Neural crest cell (in vitro differentiated cells): ENCODE data around the gene CMSS1. TPM values are rescaled to one million over a fixed set of nuclear protein-coding genes. Genes with fewer than 3 reads are reported as not detected.

Source experiments
- DNase-seq: peaks from one replicate; pipeline ENCODE4 v3.0.0; 2021; ENCODE audit warnings: low read depth, mixed read lengths, low spot score
- H3K27ac Mint-ChIP-seq: one replicate; pipeline ENCODE4 v1.8.0; 2021; ENCODE audit warnings: mild to moderate bottlenecking, mixed read lengths; ENCODE audit not compliant: unreplicated experiment
- H3K27me3 Mint-ChIP-seq: 2 replicates; pipeline ENCODE4 v1.8.0; 2021; ENCODE audit warnings: low read depth, mild to moderate bottlenecking, mixed read lengths
- H3K36me3 Mint-ChIP-seq: 2 replicates; pipeline ENCODE4 v1.8.0; 2021; ENCODE audit warnings: low read depth, mild to moderate bottlenecking, mixed read lengths
- H3K4me1 Mint-ChIP-seq: 2 replicates; pipeline ENCODE4 v1.8.0; 2021; ENCODE audit warnings: mixed read lengths
- H3K4me3 Mint-ChIP-seq: one replicate; pipeline ENCODE4 v1.8.0; 2021; ENCODE audit warnings: mild to moderate bottlenecking, mixed read lengths
- H3K9me3 Mint-ChIP-seq: 2 replicates; pipeline ENCODE4 v1.8.0; 2021; ENCODE audit warnings: mixed read lengths
- CTCF ChIP-seq: fragments of 200-600 bp; sonication (generic); conservative IDR thresholded peaks from 2 replicates; pipeline ENCODE4 v1.5.0; 2021; ENCODE audit warnings: antibody characterized with exemption, mild to moderate bottlenecking
- total RNA-seq: library from RNA; stranded (reverse); gene quantifications from 2 replicates; pipeline ENCODE4 v1.2.1, GENCODE V29; 2021

The CMSS1 gene
- total RNA-seq, 1 donor from 2014 or later, result 60.9 TPM

DNA sequence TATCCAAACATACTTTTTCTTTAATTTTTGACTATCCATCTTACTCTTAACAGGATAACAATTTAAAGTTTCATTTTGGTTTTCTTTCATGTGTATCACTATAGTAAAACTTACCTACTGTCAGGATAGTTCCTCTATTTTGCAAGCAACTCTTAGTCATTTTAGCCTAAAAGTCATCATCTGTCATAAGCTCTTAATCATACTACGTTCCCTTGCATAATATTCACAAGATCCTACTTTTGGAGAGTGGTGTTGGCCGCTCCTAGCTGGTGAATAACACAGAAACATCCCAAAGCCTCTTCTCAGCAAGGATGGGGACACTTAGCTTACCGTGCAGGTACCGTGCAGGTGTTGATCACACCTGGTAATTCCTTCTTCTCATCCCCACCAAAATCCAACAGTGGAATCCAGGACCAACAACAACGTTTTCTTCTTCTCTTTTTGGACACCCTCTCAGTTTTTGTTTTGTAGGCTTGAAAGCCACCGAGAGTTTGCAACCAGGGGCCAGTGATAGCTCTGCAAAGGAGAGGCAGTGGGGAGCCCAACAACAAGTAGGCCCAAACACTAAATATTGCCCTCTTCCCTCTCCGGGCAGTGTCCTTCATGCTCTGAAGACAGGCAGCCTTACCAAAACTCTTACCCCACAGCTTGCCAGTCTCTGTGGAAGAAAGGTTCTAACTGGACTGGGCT is 296.2 kb downstream of the CMSS1 start:
- no peak for TF ChIP-seq CTCF
- no peak overlapping the region for H3K4me3 Mint-ChIP-seq
- no peak overlapping the region for H3K27ac Mint-ChIP-seq
- no peaks in the 10 kb centered on the region for H3K27me3 Mint-ChIP-seq
- DNase-seq, result no peak
- H3K9me3 Mint-ChIP-seq, result peaks cover 3% of the 10 kb centered on the region
- H3K36me3 Mint-ChIP-seq, result peaks cover 5% of the 10 kb centered on the region
- H3K4me1 Mint-ChIP-seq, result peaks cover 36% of the 10 kb centered on the region

GRCh38 chr3:100114413-100115030 is 296.9 kb downstream of the CMSS1 start, which contains the start of gene FILIP1L:
TSS of gene FILIP1L (minus strand) at chr3:100114501.
- Mint-ChIP-seq H3K4me3 (no peak within 1 kb of the TSS), H3K9me3 (peaks cover 3% of the 10 kb centered on the region), H3K4me1 (peaks cover 37% of the 10 kb centered on the region), H3K27me3 (no peaks in the 10 kb centered on the region), H3K36me3 (peaks cover 5% of the 10 kb centered on the region), H3K27ac (no peak within 1 kb of the TSS)
- no peak for DNase-seq
- TF ChIP-seq CTCF, result no peak

- H3K27me3 Mint-ChIP-seq, result no peaks in the 10 kb centered on the region
These were observed 299.4 kb downstream of the CMSS1 start for GRCh38 chr3:100117093-100117492.

GRCh38 chr3:100120012-100120411 is 302.4 kb downstream of the CMSS1 start:
- H3K4me3 Mint-ChIP-seq, result no peak overlapping the region
- no peaks in the 10 kb centered on the region for H3K27me3 Mint-ChIP-seq
- H3K4me1 Mint-ChIP-seq, result peaks cover 36% of the 10 kb centered on the region
- DNase-seq, result no peak
- H3K27ac Mint-ChIP-seq, result no peak overlapping the region
- no peak for TF ChIP-seq CTCF
- H3K36me3 Mint-ChIP-seq, result peaks cover 7% of the 10 kb centered on the region
- H3K9me3 Mint-ChIP-seq, result peaks cover 3% of the 10 kb centered on the region

More at GRCh38 chr3:100117093-100117492, 299.4 kb downstream of the CMSS1 start:
- H3K36me3 Mint-ChIP-seq, result peaks cover 7% of the 10 kb centered on the region
- H3K4me3 Mint-ChIP-seq, result no peak overlapping the region
- no peak for TF ChIP-seq CTCF
- peaks cover 25% of the 10 kb centered on the region for H3K4me1 Mint-ChIP-seq
- DNase-seq, result no peak
- no peak overlapping the region for H3K27ac Mint-ChIP-seq
- H3K9me3 Mint-ChIP-seq, result peaks cover 3% of the 10 kb centered on the region

DNA sequence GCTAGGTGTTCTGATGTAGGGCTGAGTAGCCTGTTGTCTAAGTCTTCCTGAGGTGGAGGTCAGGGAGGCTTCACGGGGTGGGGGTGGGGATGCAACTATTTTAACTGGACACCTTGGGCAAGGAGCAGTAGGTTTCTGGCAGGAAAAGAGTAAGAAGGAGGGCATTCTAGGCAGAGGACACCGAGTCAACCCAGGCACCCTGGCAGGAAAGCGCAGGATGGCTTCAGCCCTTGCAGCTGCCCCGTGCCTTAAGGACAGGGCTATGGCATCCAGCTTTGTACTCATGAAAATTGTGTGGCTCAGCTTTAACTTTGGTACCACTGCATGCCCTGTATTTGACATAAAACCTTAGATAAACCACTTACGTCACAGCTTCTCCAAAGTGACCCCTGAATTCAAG is 303.0 kb downstream of the CMSS1 start:
- Mint-ChIP-seq H3K9me3 (peaks cover 3% of the 10 kb centered on the region), H3K4me3 (no peak overlapping the region), H3K36me3 (peaks cover 7% of the 10 kb centered on the region), H3K27ac (no peak overlapping the region), H3K27me3 (no peaks in the 10 kb centered on the region), H3K4me1 (peaks cover 40% of the 10 kb centered on the region)
- no peak for TF ChIP-seq CTCF
- no peak for DNase-seq
